ENCODE measurements around the gene ADCY9. TPM values are rescaled to one million over a fixed set of nuclear protein-coding genes. Genes with fewer than 3 reads are reported as not detected.

Gene ADCY9
- total RNA-seq, 2 experiments from 2014 or later: 7.1 to 7.4 TPM

DNA sequence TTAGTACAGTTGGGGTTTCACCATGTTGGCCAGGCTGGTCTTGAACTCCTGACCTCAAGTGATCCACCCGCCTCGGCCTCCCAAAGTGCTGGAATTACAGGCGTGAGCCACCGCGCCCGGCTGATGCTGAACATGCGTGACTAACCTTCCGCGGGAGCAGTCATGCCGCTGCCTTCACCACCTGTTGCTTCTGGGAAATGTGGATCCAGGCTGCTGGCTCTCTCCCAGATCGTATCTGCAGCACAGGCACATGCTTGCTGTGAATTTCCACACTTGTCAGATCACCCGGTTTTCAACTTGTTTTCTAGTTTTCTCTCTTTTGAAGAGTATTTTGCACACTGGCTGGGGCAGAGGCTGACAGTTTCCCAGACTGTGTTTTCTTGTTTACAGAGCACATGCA, 97.9 kb downstream of the ADCY9 start:
- Mint-ChIP-seq H3K27ac (no peak overlapping the region), H3K36me3 (ENCODE audit: low read depth) (no peaks in the 10 kb centered on the region), H3K9me3 (no peaks in the 10 kb centered on the region), H3K27me3 (no peaks in the 10 kb centered on the region), H3K4me3 (no peak overlapping the region), H3K4me1 (ENCODE audit: low read depth) (no peaks in the 10 kb centered on the region)
- Histone ChIP-seq H3K27me3 (ENCODE audit: control insufficient read depth in 1 of 2, insufficient read depth in 2 of 2, low read length in 2 of 2) (no peaks in the 10 kb centered on the region), H3K9me3 (ENCODE audit: control insufficient read depth in 1 of 2, insufficient read depth in 1 of 2, low read length in 2 of 2) (no peaks in the 10 kb centered on the region), H3K4me1 (ENCODE audit: insufficient read depth, low read length) (peaks cover 9% of the 10 kb centered on the region), H3K36me3 (ENCODE audit: insufficient read depth, low read length) (no peaks in the 10 kb centered on the region), H3K4me3 (ENCODE audit: low read length) (no peak overlapping the region), H3K27ac (ENCODE audit: low read depth in 1 of 2, low read length in 2 of 2) (no peak overlapping the region)
- TF ChIP-seq CTCF (IDR thresholded peaks at IDR 0.05): no peak
- CTCF ChIA-PET: no interaction called here
- ATAC-seq (ENCODE audit: poor library complexity): no peak
- intact Hi-C loops (cut with DNase I, micrococcal nuclease): no loop called here
- no peak for DNase-seq
- POLR2A ChIA-PET: no interaction called here

DNA sequence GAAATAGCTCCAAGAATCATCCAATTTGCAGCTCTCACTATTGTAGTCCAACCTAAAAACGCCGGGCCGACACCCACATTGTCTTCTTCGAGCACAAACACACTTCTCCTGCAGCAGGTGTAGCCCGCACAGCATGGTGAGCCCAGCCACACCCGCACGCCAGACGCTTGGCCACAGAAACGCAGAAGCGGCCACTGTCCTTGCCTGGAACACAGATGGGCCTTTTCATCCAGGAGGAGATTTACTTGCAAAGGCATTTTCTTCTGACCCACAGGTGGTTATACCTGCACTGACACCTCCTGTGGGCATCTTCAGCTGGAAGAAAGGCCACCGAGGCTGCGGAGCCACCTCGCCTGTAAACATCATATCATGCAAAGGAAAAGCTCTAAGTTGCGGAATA, 98.4 kb downstream of the ADCY9 start:
- DNase-seq (no peak), ATAC-seq (ENCODE audit: poor library complexity) (no peak)
- no peak overlapping the region for H3K27ac Mint-ChIP-seq
- Histone ChIP-seq H3K27me3 (ENCODE audit: control insufficient read depth in 1 of 2, insufficient read depth in 2 of 2, low read length in 2 of 2) (no peaks in the 10 kb centered on the region), H3K9me3 (ENCODE audit: control insufficient read depth in 1 of 2, insufficient read depth in 1 of 2, low read length in 2 of 2) (no peaks in the 10 kb centered on the region), H3K27ac (ENCODE audit: low read depth in 1 of 2, low read length in 2 of 2) (no peak overlapping the region), H3K36me3 (ENCODE audit: insufficient read depth, low read length) (no peaks in the 10 kb centered on the region), H3K4me3 (ENCODE audit: low read length) (no peak overlapping the region), H3K4me1 (ENCODE audit: insufficient read depth, low read length) (peaks cover 9% of the 10 kb centered on the region)
- no peaks in the 10 kb centered on the region for H3K27me3 Mint-ChIP-seq
- no peak for TF ChIP-seq CTCF (IDR thresholded peaks at IDR 0.05)
- intact Hi-C loops (cut with DNase I, micrococcal nuclease): no loop called here
- CTCF ChIA-PET: interaction anchor here (1.4 kb wide), 1 partner anchor 79 kb away, joined by 5 read pairs; no protein-coding TSS in a partner anchor
- H3K36me3 Mint-ChIP-seq (ENCODE audit: low read depth): no peaks in the 10 kb centered on the region
- no peaks in the 10 kb centered on the region for H3K9me3 Mint-ChIP-seq
- no peak overlapping the region for H3K4me3 Mint-ChIP-seq
- POLR2A ChIA-PET: no interaction called here
- H3K4me1 Mint-ChIP-seq (ENCODE audit: low read depth): no peaks in the 10 kb centered on the region

- intact Hi-C loops (cut with DNase I, micrococcal nuclease): no loop called here
- ATAC-seq (ENCODE audit: poor library complexity) (no peak), DNase-seq (peak in 3 of 14 experiments; percentile 54 to 68 (median 62))
- CTCF ChIA-PET: interaction anchor here (0.6 to 1.4 kb wide), 2 partner anchors 78 to 113 kb away, joined by 3 to 5 read pairs; no protein-coding TSS in a partner anchor
- H3K27ac Mint-ChIP-seq: no peak overlapping the region
- no peaks in the 10 kb centered on the region for H3K27me3 ChIP-seq (ENCODE audit: control insufficient read depth in 1 of 2, insufficient read depth in 2 of 2, low read length in 2 of 2)
- no peaks in the 10 kb centered on the region for H3K36me3 ChIP-seq (ENCODE audit: insufficient read depth, low read length)
- peaks cover 9% of the 10 kb centered on the region for H3K4me1 ChIP-seq (ENCODE audit: insufficient read depth, low read length)
- no peaks in the 10 kb centered on the region for H3K9me3 ChIP-seq (ENCODE audit: control insufficient read depth in 1 of 2, insufficient read depth in 1 of 2, low read length in 2 of 2)
- H3K27ac ChIP-seq (ENCODE audit: low read depth in 1 of 2, low read length in 2 of 2): no peak overlapping the region
- POLR2A ChIA-PET: interaction anchor here (0.7 kb wide), 1 partner anchor 14 kb away, joined by 3 read pairs; no protein-coding TSS in a partner anchor
- H3K4me3 Mint-ChIP-seq: no peak overlapping the region
- no peak for TF ChIP-seq CTCF (IDR thresholded peaks at IDR 0.05)
- H3K9me3 Mint-ChIP-seq: no peaks in the 10 kb centered on the region
- no peaks in the 10 kb centered on the region for H3K27me3 Mint-ChIP-seq
- H3K4me3 ChIP-seq (ENCODE audit: low read length): no peak overlapping the region
- no peaks in the 10 kb centered on the region for H3K36me3 Mint-ChIP-seq (ENCODE audit: low read depth)
- no peaks in the 10 kb centered on the region for H3K4me1 Mint-ChIP-seq (ENCODE audit: low read depth)
These were observed 99.6 kb downstream of the ADCY9 start for GRCh38 chr16:4016658-4017057.
